IMR-90 (cell line): ENCODE results near the gene ASXL1.
"Not testable (repeated sequence)": the region's sequence is repeated elsewhere in the genome, so short reads cannot be mapped to it uniquely, and the experiment has no call there.

Experiments used
- MXI1 ChIP-seq: IDR thresholded peaks from 2 replicates; pipeline ENCODE4 v1.6.1; 2012; ENCODE audit warnings: low read depth, mild to moderate bottlenecking, low read length, moderate library complexity, borderline replicate concordance
- NFE2L2 ChIP-seq: fragments of 150-350 bp; IDR thresholded peaks from 2 replicates; pipeline ENCODE4 v1.6.1; 2016; ENCODE audit warnings: low read depth, mild to moderate bottlenecking, low read length
- POLR2A ChIP-seq: IDR thresholded peaks from 2 replicates; pipeline ENCODE4 v1.6.1; 2012; ENCODE audit warnings: mild to moderate bottlenecking, low read depth, low read length
- RAD21 ChIP-seq: IDR thresholded peaks from 2 replicates; pipeline ENCODE4 v1.6.1; 2012; ENCODE audit warnings: low read length, improper control_type of control experiment
- RCOR1 ChIP-seq: IDR thresholded peaks from 2 replicates; pipeline ENCODE4 v1.6.1; 2012; ENCODE audit warnings: mild to moderate bottlenecking, low read length, improper control_type of control experiment; ENCODE audit not compliant: insufficient replicate concordance
- SMC3 ChIP-seq: fragments of 150-350 bp; IDR thresholded peaks from 2 replicates; pipeline ENCODE4 v1.6.1; 2016; ENCODE audit warnings: low read depth, mild to moderate bottlenecking, antibody characterized with exemption, low read length, moderate library complexity
- TF ChIP-seq, protein P1 (sequence below): conservative IDR thresholded peaks from 2 replicates; pipeline ENCODE4 v1.5.1; 2012; ENCODE audit warnings: mild to moderate bottlenecking, low read depth, low read length, improper control_type of control experiment

DNA sequence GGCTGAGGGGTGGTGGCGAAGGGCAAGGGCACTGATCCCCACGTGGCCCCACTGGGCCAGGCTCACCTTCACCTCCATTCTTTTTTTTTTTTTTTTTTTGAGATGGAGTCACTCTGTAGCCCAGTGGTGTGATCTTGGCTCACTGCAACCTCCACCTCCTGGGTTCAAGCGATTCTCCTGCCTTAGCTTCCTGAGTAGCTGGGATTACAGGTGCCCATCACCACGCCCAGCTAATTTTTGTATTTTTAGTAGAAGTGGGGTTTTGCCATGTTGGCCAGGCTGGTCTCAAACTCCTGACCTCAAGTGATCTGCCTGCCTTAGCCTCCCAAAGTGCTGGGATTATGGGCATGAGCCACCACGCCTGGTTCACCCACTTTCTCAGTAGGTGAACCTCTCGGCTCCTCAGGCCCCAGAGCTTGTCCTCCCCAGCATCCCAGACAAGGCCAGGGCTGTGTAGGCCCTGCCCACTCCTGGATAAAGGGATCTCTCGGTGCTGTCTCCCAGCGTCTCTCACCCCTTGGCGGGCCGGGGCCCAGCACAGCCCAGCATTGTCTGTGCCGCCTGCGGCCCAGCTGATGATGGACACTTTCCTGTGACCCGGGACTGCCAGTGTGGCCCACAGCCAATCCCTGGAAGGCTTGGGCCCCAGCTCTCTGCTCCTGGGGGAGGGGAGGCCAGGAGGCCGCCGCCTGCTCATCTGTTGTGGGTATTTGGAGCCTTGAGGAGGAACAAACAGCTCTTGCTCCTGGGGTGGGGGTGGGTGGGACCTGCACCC lies 108.0 kb downstream of the ASXL1 start:
- TF ChIP-seq, protein P1, sequence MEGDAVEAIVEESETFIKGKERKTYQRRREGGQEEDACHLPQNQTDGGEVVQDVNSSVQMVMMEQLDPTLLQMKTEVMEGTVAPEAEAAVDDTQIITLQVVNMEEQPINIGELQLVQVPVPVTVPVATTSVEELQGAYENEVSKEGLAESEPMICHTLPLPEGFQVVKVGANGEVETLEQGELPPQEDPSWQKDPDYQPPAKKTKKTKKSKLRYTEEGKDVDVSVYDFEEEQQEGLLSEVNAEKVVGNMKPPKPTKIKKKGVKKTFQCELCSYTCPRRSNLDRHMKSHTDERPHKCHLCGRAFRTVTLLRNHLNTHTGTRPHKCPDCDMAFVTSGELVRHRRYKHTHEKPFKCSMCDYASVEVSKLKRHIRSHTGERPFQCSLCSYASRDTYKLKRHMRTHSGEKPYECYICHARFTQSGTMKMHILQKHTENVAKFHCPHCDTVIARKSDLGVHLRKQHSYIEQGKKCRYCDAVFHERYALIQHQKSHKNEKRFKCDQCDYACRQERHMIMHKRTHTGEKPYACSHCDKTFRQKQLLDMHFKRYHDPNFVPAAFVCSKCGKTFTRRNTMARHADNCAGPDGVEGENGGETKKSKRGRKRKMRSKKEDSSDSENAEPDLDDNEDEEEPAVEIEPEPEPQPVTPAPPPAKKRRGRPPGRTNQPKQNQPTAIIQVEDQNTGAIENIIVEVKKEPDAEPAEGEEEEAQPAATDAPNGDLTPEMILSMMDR, result not testable (repeated sequence)
- 0 out of 2 replicates have a peak, but pooled peaks have one; percentile 52 for TF ChIP-seq POLR2A
- TF ChIP-seq RCOR1, SMC3, RAD21, MXI1, NFE2L2: not testable (repeated sequence)
